Kidney (tissue), 14 donors: Measurements from ENCODE around the gene PURB. TPM values are rescaled to one million over a fixed set of nuclear protein-coding genes. Genes with fewer than 3 reads are reported as not detected.

Experiments used
- DNase-seq, 5 donors: peaks; one replicate each; pipeline ENCODE4 v3.0.0-alpha.2; 2013 to 2020
- FAIRE-seq: peaks from 2 replicates; lab custom pipeline; 2012; peaks lifted over from hg19 to GRCh38; lab: Jason Lieb, UNC
- H3K27ac ChIP-seq, 2 donors: one replicate each; pipeline ENCODE4 v1.7.0; 2013; ENCODE audit warnings: low read depth in 2 of 2, low read length in 2 of 2, inconsistent platforms in 1 of 2
- H3K27me3 ChIP-seq: one replicate; pipeline ENCODE4 v1.7.1; 2013; ENCODE audit warnings: low read length, inconsistent platforms; ENCODE audit not compliant: control insufficient read depth, insufficient read depth
- H3K36me3 ChIP-seq, 3 donors: one replicate each; pipeline versions ENCODE4 v1.7.0 to v1.7.1; 2013; ENCODE audit warnings: low read length in 3 of 3, control low read depth in 1 of 3, inconsistent platforms in 1 of 3; ENCODE audit not compliant: insufficient read depth in 3 of 3, control insufficient read depth in 2 of 3
- H3K4me1 ChIP-seq, 3 donors: one replicate each; pipeline versions ENCODE4 v1.7.0 to v1.7.1; 2013; ENCODE audit warnings: low read length in 3 of 3, inconsistent platforms in 1 of 3, low read depth in 1 of 3; ENCODE audit not compliant: control insufficient read depth in 2 of 3, insufficient read depth in 2 of 3
- H3K4me3 ChIP-seq, 3 donors: one replicate each; pipeline versions ENCODE4 v1.7.0 to v1.8.1; 2013; ENCODE audit warnings: low read length in 3 of 3, control low read depth in 1 of 3, inconsistent platforms in 1 of 3
- H3K9ac ChIP-seq, 3 donors: one replicate each; pipeline versions ENCODE4 v1.7.0 to v1.7.1; 2013; ENCODE audit warnings: low read length in 3 of 3, control low read depth in 1 of 3, inconsistent platforms in 1 of 3
- H3K9me3 ChIP-seq, 3 donors: one replicate each; pipeline versions ENCODE4 v1.7.0 to v1.7.1; 2013; ENCODE audit warnings: low read length in 3 of 3, control low read depth in 1 of 3, inconsistent platforms in 1 of 3; ENCODE audit not compliant: control insufficient read depth in 2 of 3, insufficient read depth in 1 of 3
- CTCF ChIP-seq: IDR thresholded peaks from 3 replicates; pipeline ENCODE4 v1.5.1; 2012; ENCODE audit warnings: mild to moderate bottlenecking, moderate library complexity, borderline replicate concordance; ENCODE audit not compliant: insufficient read depth; ENCODE audit errors: extremely low read depth
- intact Hi-C: fragments of 100-400 bp; cut with DNase I; formaldehyde crosslinking; loops from one replicate; pipeline ENCODE4 v1.11.1; 2022
- polyA plus RNA-seq: library from polyadenylated mRNA; stranded (reverse); fragments of 350-450 nt; fragmentation: Illumina TruSeq; extraction: RNeasy Lipid Tissue Mini Kit (QIAGEN cat#74804); gene quantifications from one replicate; pipeline ENCODE4 v1.2.3, GENCODE V29; 2014; ENCODE audit warnings: low read depth, low replicate concordance; ENCODE audit not compliant: insufficient read depth
- total RNA-seq: library from RNA; stranded (reverse); fragmentation: NEBNext Ultra II Directional; extraction: Animal tissue kit (Norgen Biotek cat#: 25700); gene quantifications from one replicate; pipeline ENCODE4 v1.2.1, GENCODE V29; 2021
- donor health status: control.
- donor health status: control.
- donor health status: control.
- donor health status: control.
- donor health status: control.
- donor health status: DM: yes; HTN: yes; CAD: no.
- donor health status: Normal renal cell carcinoma (clear cell type).

The PURB gene
- total and polyA plus RNA-seq, 2 donors from 2014 or later = 7.7 to 25.3 TPM

- FAIRE-seq (no peak), DNase-seq (no peak)
- Histone ChIP-seq H3K27me3 (no peaks in the 10 kb centered on the region), H3K36me3 (no peaks in the 10 kb centered on the region), H3K4me1 (no peaks in the 10 kb centered on the region), H3K27ac (no peak overlapping the region), H3K9ac (no peak overlapping the region), H3K9me3 (no peaks in the 10 kb centered on the region), H3K4me3 (no peak overlapping the region)
- intact Hi-C loops = no loop called here
- no peak for TF ChIP-seq CTCF
Measured at GRCh38 chr7:44899443-44899842, 14.1 kb upstream of the PURB start.

GRCh38 chr7:44898039-44898438 is 12.7 kb upstream of the PURB start:
- H3K27me3 ChIP-seq = no peaks in the 10 kb centered on the region
- H3K9ac ChIP-seq = no peak overlapping the region
- H3K36me3 ChIP-seq = no peaks in the 10 kb centered on the region
- H3K9me3 ChIP-seq = no peaks in the 10 kb centered on the region
- DNase-seq (no peak), FAIRE-seq (no peak)
- no peaks in the 10 kb centered on the region for H3K4me1 ChIP-seq
- intact Hi-C loops = no loop called here
- TF ChIP-seq CTCF = no peak
- no peak overlapping the region for H3K27ac ChIP-seq
- no peak overlapping the region for H3K4me3 ChIP-seq

GRCh38 chr7:44897309-44897708 is 12.0 kb upstream of the PURB start:
- intact Hi-C loops = no loop called here

More at GRCh38 chr7:44897309-44897708, 12.0 kb upstream of the PURB start:
- FAIRE-seq (no peak), DNase-seq (no peak)
- TF ChIP-seq CTCF = no peak
- H3K27ac ChIP-seq = no peak overlapping the region
- H3K4me3 ChIP-seq = no peak overlapping the region
- no peaks in the 10 kb centered on the region for H3K4me1 ChIP-seq
- H3K9me3 ChIP-seq = no peaks in the 10 kb centered on the region
- no peaks in the 10 kb centered on the region for H3K36me3 ChIP-seq
- no peaks in the 10 kb centered on the region for H3K27me3 ChIP-seq
- H3K9ac ChIP-seq = no peak overlapping the region
